D721Med (cell line): ENCODE measurements around the gene ZSCAN20.

Experiments used
- DNase-seq: peaks from one replicate; pipeline ENCODE4 v3.0.0; 2011; ENCODE audit warnings: low spot score; ENCODE audit not compliant: insufficient read length
- FAIRE-seq: peaks from 2 replicates; lab custom pipeline; 2011; peaks lifted over from hg19 to GRCh38; lab: Jason Lieb, UNC
- TF ChIP-seq, protein P1 (sequence below): IDR thresholded peaks from 2 replicates; pipeline ENCODE4 v1.5.1; 2012; ENCODE audit warnings: mild to moderate bottlenecking, control low read depth; ENCODE audit not compliant: insufficient read depth; ENCODE audit errors: missing control alignments

The ZSCAN20 gene

DNA sequence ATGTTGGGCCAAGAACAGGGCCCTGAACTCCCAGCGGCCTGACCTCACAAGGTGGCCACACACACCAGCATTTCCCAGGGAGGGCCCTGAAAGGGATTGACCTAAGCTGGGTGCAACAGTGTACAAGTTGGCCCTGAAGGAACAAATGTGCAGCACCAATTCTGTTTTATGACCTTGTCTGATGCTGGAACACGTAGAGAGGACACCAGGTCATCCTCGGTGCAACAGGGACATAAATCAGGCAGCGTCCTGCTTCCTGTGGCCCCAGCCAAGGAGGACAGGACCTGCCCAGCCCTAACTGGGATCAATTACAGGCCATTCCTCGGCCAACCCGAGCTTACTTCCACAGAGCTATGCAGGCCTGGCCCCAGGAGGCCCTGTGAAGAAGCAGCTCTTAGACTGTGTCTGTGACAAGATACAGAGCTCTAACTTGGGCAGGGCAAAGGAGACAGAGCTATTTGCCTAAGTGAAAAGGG, 28.7 kb upstream of the ZSCAN20 start:
- TF ChIP-seq, protein P1, sequence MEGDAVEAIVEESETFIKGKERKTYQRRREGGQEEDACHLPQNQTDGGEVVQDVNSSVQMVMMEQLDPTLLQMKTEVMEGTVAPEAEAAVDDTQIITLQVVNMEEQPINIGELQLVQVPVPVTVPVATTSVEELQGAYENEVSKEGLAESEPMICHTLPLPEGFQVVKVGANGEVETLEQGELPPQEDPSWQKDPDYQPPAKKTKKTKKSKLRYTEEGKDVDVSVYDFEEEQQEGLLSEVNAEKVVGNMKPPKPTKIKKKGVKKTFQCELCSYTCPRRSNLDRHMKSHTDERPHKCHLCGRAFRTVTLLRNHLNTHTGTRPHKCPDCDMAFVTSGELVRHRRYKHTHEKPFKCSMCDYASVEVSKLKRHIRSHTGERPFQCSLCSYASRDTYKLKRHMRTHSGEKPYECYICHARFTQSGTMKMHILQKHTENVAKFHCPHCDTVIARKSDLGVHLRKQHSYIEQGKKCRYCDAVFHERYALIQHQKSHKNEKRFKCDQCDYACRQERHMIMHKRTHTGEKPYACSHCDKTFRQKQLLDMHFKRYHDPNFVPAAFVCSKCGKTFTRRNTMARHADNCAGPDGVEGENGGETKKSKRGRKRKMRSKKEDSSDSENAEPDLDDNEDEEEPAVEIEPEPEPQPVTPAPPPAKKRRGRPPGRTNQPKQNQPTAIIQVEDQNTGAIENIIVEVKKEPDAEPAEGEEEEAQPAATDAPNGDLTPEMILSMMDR: no peak
- DNase-seq (no peak), FAIRE-seq (no peak)

DNA sequence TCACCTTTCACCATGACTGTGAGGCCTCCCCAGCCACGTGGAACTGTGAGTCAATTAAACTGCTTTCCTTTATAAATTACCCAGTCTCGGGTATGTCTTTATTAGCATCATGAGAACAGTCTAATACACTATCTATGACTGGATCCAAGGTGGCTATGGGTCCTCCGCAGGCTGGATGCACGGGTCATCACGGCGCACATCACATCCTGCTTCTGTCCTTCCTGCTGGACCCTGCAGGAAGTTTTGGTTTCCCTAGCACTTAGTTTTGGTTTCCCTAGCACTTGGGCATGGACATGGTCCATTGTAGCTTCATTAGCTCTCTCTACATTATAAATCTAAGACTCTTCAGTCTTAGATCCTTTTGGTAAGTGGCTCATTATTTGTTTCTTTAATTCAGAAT, 27.3 kb upstream of the ZSCAN20 start:
- TF ChIP-seq, protein P1: no peak
- DNase-seq: no peak
- no peak for FAIRE-seq

DNA sequence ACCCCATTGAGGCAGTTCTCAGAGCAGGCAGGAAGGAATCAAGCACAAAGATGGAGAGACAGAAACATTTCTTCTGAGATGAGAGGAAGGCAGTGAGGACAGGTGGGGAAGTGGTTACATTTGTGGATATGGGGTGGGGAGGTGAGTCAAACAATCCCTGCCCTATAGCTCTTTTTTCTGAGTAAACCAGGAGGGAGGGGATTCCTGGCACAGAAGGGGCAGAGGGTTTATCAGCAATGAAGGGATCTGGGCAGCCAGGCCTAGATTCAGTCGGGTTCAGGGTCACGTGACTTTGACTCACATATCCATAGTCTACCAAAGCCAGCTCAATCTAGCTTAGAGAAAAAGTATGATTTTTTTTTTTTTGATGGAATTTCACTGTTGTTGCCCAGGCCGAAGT, 25.9 kb upstream of the ZSCAN20 start:
- FAIRE-seq (no peak), DNase-seq (no peak)
- TF ChIP-seq, protein P1: no peak

DNA sequence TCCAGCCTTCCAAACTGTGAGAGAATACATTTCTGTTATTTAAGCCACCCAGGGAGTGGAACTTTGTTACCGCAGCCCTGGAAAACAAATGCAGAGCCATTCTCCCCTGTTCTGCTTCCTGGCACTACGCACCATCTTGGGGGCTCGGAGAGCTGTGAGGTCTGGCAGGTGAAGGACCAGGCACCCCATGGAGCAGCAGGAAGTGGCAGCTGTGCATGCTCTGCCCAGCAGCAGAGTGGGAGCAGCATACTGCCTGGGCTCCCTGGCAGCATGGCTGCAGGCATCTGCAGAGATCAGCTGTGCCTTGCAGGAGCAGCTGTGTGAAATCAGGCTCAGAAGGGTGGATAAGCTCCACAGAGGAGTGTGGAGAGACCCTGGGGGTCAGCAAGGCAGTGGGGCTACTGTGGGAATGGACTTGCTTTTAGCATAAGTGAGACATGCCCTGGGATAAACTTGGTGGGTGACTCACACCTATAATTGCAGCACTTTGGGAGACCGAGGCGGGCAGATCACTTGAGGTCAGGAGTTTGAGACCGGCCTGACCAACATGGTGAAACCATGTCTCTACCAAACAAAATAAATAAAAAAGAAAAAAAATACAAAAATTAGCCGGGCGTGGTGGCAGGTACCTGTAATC, 17.7 kb upstream of the ZSCAN20 start:
- DNase-seq (no peak), FAIRE-seq (no peak)
- TF ChIP-seq, protein P1: no peak

DNA sequence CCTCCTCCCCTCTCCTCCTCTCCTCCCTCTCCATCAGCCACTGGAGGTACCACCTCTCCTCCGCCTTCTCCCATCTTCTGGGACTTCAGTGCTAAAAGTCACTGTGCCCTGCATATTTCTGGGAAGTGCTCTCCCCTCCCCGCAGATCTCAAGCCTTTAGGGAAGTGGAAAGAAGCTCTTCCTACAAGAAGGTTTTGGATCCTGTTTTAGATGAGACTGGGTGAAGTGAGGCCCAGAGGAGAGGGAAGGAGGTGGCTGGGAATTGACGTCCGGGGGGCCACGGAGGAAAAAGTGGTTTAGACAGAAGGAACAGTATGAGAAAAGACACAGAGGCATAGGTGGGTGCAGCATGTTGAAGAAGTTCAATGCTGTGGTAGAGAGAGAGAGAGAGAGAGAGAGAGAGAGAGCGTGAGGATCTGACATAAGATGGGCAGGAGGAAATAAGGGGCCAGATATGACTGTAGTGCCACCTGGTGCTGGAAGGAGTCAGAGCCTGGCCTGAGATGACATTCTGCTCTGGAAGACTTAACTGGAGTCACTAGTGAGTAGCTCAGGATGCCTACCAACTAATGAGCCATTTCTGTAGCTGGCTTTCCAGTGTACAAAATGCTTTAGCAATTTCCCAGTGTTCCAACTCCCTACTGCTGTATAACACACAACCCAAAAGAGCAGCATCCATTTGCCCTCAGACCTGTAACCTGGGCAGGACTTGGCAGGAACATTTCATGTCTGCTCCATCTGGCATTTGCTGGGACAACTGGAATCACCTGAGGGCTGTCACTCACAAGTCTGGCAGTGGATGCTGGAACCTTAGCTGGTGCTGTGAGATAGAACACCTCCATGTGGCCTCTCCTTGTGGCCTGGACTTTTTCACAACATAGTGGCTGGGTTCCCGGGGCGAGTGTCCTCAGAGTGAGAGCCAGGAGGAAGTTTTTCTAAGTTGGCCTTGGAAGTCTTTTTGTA, 16.6 kb upstream of the ZSCAN20 start:
- TF ChIP-seq, protein P1: peak; percentile 87
- DNase-seq: peak; percentile 47
- FAIRE-seq: no peak

DNA sequence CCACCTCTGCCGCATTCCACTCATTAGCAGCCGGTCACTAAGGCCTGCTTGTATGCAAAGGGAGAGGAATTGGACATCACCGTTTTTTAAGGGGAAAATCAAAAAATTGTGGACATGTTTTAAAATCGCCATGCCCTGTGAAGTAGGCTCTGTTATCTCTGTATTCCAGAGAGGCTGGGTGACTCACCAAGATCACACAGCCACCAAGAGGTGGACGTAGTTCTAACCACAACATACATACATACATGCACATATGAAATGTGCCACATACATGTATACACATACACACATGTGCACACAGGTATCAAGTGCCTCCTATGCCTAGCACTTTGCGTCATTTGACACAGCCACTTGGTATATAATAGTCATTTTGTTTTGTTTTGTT, 16.0 kb upstream of the ZSCAN20 start:
- FAIRE-seq (no peak), DNase-seq (no peak)
- TF ChIP-seq, protein P1: no peak
